GM18519 (cell line): Measurements from ENCODE around the gene MGAT5.

Experiments
- ATAC-seq: cut with Tn5 transposase; IDR thresholded peaks from one replicate; pipeline ENCODE4 v1.9.1; 2021; ENCODE audit warnings: mild to moderate bottlenecking, moderate library complexity; ENCODE audit not compliant: unreplicated experiment, low FRiP score

MGAT5 gene

DNA sequence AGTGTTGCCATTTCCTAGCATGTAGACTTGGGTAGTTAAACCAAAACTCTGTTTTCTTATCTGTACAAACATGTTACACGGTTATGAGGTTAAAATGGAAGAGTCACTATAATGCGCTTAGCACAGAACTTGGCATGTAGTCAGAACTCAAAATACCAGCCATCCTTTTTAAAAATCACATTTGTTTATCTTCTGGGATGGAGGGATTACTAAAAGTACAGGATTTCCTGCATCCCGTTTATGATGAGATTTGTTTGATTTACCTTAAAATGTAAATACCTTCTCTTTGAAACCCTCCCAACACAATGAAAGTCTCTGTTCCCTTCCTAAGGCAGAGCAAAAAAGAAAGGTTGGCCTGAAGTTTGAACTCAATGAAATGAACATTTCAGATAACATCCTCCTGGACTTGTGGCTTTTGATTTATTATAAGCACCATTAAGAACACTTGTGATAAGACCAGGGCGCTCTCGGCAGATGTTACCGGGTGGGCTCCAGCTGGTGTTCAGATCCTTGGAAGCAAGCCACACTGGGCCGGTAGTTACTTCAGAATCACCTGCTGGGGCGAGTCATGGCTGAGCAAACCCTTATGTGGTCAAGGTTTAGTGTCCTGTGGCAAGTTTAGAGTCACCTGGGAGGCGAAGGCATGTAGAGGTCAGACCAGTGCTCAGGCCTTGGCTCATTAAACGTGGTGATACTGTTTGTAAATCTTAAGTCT is 105.7 kb downstream of the MGAT5 start:
- ATAC-seq = no peak

DNA sequence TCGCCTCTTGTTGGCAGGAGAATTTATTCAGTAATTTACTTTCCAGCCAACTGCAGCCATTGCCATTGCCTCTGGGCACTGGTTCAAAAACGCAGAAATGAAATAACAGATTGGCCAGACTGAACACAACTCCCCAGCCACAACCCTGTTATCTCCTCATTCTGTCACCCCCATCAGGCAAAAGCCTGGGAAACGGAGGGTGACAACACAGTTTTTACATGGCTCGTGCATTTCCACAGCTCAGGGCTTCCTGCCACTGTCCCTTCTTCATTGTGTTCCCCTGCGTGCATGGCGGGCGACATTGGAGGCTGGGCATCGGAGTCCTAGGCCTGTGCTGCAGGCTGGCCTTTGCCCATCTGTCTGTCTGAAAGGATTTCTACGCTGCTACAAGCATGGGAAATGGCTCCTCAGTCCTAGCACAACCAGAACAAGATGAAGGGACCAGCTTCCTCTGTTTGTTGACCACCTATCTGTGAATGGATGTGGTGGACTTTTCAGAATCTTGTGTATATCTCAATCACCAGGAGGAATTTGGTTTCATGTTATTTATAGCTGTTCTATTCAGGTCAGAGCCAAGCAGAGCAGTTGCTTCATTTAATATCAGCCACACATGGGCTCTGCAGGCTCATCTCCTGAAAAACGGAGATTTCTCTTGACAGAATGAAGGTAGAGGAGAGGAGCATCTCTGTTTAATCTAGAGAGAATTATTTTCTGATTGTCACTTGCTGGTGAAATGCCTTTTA is 107.0 kb downstream of the MGAT5 start:
- no peak for ATAC-seq

DNA sequence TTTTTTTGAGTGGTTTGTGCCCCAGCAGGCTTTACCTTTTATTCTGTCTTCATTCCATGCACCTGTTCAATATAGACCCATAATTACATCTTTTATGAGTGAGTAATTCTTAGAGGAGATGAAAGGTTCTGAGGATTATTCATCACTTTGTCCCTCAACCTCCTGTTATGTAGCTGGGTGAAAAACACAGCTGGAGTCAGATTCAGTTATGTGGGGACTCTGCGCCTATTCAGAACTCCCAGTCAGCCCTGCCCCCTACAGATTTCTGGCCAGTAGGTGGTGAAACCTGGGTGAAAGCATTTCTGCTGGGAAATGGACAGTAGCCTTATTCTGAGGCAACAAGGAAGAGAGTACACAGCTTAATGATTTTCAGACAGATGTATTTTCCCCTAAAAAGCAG is 107.8 kb downstream of the MGAT5 start:
- no peak for ATAC-seq

DNA sequence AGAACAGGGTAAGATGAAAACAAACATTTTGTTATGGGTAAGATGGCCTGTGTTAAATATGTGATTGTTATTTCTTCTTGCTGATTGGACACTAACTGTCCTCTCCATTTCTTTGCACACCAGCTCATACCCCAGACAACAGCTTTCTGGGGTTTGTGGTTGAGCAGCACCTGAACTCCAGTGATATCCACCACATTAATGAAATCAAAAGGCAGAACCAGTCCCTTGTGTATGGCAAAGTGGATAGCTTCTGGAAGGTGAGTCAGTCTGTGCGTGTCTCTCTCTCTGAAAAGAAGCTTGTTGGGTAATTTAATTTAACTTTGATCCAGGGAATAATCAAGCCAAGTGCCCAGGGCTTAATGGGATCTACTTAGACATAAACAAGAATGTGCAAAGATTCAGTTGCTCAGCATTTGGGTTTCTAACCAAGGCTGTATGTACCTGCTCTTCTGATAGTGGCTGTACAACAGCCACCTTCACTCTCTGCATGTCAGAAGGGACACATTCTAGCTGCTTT is 108.3 kb downstream of the MGAT5 start:
- no peak for ATAC-seq

DNA sequence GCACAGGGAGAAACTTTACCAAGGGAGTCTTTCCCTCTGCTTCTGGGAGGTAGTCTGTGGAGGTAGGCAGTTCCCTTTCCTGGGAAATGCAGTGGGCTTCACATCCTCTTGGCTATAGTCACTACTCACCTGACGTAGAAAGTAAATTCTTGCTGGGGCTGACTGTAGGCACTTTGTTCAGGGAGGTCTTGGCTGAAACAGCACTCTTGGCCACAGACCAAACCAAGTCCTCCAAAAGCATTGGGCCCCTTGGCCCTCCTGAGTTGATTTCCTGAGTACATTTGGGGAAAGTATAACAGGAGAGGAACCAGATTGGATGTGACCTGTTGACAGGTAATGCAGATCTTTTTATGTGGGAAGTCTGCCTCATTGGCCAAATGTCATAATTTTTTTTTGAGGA is 108.9 kb downstream of the MGAT5 start:
- no peak for ATAC-seq

DNA sequence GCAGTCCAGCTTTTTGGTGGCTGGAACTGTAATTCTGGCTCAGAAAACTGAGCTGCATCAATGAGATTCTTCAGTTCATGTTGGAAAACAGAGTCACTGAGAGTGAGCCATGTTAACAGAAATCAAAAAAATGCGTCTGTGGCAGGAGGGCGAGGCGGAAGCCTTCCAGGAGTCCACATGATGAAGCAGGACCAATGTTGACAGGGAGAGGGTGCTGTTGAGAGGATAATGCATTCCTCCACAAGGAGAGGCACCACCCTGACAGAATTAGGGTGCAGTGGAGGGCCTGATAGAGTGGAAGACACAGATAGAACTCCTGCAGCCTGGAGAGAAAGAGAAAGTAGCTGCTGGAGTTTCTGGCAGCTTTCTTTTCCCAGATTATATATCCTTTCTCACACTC is 111.5 kb downstream of the MGAT5 start:
- no peak for ATAC-seq

DNA sequence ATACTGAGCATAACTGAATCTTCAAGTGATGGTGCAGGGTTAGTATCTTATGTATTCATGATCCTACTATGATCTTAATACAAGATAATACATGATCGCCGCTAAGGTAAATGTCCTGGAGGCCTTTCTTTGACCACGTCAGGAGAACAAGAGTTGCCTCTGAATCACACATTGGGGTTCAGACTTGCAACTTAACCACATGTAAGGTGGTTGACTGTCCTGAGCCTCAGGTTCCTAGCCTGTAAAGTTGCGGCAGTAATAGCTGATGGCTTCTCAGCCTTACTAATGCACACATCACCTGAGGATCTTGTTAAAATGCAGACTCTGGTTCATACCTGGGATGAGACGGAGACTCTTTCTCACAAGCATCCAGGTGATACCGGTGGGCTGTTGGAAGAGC is 112.5 kb downstream of the MGAT5 start:
- ATAC-seq = no peak

DNA sequence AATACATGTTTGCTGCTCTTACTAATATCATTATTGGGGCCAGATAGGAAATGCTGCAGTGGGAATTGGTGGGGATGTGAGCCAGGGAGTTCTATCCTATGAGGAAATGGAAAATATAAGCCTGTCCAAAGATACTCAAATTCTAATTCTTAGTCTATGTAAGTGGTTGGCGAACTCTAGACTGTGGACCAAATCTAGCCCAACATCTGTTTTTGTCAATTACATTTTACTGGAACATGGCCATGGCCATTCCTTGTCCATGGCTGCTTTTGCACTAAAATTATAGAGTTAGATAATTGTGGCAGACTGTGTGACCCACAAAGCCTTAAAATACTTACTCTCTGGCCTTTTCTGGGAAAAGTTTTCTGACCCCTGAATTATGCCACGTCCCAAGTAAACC is 113.3 kb downstream of the MGAT5 start:
- ATAC-seq = no peak

DNA sequence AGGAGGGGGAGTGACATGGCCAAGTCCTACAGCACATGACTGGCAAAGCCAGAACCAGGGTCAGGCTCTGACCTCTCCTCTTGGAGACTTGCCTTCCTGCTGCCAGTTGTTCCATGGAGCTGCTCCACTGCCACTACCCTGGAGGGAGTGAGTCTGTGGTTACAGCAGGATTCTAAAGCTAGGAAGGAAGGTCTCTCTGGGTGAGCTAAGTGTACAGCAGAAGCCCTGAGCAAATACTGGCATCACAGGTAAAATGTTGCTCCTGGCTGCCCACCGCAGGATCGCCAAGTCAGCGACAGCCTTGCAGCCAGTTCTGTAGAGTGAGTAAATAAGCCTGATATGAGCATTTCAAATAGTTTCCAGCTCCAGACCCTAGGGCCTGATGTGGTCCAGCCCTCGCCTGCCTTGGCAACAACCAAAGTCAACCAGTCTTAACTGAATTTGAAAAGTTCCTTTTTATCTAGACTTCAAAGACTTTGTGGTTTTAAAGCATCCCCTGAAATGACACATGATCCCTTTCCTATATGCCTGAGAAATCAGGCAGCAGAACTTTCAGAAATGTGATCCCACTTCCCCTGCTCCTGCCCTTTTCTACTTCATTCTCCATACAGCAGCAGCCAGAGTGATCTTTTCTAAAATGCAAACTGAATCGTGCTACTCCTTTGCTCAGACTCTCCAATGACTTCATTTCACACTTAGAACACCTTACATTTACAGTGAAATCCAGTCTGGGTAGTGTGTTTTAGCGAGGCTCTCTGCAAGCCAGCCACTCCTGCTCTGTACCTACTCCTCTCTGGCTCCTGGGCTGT is 114.3 kb downstream of the MGAT5 start:
- ATAC-seq = no peak

DNA sequence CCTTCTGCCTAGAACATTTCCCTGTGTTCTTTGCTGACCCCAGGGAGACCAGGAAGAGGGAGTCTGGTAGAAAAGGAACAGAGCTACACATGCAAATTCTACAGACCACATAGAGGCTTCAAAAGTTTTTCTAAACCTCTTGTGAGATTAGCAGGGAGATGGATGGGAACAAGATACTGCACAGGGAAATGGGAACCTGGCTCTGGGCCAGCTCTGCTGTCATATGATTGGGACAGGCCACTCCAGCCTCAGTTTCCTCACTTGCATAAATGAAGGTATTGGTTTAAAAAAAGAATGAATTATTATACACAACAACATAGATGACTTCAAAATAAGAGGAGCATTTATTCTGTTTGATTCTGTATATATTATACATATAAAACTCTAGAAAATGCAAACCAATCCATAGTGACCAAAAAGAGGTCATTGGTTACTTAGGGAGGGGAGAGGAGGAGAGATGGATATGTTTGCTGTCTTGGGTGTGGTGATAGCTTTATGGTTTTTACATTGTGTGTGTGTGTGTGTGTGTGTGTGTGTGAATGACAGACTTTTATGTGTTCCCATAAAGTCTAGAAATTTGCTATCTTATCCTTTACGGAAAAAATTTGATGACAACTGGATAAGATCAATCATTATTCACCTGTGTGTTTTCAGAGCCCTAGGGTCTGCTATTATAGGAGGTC is 115.5 kb downstream of the MGAT5 start:
- no peak for ATAC-seq

DNA sequence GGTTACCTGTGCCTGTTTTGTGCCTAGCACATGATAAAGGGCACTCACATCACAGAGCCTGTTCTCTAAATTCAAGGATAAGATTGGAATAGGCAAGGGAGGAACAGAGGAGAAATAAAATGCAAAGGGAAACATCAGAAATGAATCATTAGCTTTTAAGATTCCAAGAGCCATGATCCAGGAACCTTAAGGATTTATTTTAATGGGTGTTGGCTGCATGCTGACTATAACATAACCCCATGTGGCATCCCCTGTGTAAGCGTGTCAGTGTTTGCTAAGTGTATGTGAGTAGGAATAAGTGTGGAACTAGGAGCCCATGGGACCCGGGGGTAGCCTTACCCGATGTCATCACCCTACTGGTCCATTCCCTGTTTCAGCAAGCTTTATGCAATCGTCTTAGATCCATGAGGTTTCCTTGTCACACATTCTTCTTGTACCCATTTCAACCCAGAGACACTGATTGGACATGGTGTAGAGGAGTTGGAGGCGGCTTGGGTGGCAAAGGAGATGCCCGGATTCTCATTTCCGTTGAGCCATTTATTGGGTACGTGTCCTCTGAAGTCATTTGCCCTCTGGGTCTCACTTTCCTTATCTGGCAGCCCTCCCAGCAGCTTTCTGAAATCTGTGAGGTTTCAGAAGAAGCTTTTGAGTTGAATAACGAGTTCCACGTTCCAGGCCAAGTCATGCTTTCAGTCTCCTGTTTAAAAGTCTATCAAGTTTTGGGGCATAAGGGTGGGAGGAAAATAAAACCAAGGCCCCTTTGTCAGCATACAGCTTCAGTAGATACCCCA is 117.0 kb downstream of the MGAT5 start:
- ATAC-seq = no peak

DNA sequence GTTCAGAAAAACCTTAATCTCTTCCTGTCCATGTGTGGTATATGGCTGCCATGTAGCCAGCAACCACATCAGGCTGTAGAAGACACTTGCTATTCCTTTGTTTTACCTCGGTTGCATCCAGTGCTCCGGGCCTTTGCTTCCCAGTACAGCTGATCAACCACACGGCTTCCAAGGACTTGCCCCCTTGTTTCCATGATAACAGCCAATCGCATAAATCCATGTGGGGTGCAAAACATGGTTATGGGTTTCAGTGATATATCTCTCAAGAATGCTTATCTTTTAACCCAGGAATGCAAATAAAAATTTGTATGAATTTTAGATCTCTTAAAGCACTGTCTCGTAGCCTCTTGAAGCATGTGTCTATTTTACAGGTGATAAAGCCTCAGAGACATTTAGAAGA is 118.3 kb downstream of the MGAT5 start:
- no peak for ATAC-seq

DNA sequence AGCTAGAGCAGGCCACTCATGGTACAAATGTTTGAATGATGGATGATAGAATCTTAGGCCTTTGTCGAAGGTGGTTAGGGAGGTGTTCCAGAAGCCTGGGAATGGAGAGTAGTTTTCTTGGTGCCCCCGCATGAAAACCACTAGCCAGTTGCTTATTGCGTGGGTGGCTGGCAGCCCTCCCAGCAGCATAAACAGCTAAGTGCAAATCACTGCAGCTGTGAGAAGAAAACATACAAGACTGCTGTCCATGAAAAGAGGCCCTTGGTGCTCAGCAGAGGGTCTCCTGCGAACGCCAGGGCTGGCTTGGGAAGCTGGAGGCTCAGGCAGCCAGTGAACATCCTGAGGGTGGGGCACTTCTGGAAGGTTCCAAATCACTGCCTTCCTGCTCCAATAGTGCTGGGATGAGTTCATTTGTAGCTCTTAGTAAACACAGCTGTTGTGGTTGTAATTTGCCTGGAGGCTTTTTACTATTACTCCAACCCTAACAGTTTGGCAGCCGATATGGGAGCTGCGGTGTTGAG is 118.8 kb downstream of the MGAT5 start:
- no peak for ATAC-seq

DNA sequence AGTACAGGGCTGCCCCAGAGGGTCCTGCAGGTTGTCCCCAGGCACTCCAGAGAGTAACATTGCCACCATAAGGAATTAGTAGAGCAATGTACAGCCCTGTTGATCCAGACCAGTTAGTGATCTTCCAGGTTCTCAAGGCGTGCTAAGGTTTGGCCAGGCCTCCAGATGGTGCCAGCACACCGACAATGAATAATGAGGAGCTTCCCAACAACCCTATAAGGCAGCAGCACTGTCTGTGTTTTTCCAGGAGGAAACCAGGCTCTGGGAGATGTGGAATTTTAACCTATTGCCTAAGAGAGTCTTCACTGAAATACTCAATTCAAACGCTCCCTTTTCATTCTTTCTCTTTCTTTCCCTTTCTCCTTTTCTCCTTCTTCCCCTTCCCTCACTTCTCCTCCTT is 122.1 kb downstream of the MGAT5 start:
- ATAC-seq = no peak

DNA sequence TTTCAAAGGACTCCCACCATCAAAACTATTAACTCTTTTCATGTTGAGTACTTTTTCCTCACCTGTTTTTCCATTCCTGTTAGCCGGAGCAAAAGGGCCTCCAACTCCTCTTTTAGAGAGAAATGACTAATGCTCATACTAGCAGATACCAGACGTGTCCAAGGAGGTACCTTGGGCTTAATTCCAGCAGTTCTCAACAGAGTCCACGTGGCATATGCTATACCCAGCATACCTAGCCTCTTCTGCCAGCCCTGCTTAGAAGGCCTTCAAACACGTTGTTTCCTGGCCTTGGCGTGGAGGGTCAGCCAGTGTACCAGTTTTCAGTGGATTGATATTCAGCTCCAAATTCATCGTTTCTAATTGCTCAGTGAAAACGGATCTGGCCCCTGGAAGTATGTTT is 123.9 kb downstream of the MGAT5 start:
- no peak for ATAC-seq

DNA sequence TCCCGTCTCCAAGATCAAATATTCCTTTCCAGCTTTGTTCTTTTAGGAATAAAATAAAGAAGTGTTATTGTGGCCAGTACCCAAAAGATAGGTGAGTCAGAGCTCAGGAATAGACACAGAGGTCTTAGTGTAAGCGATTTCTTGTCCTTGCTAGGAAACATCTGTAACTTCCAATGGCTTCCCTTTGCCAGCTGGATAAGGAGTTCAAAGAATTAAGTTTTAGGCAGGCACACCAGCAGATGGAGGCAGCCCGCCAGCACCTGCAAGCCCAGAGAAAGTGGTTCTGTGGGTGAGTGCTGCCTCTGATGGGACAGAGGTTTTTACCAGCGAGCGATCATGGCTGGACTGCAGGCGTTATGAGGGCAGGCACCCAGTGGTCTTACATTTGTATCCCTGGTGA is 125.4 kb downstream of the MGAT5 start:
- no peak for ATAC-seq

DNA sequence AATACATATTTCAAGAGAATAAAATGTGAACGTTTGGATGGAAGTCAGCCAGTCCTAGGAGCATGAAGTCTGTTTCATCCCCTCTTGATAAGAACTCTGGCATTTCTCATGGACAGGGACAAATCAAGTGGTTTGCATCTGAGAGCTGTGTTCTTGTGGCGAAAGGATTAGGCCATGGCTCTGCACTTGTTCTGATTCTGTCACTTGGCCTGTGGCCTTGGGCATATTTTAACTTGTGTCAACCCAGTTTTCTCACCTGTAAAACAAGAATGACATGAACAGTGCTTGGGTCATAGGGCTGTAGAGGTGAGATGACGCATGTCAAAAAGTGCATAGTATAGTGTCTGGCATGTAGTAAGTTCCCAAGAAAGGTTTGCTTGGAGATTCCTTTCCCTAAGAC is 125.8 kb downstream of the MGAT5 start:
- no peak for ATAC-seq

DNA sequence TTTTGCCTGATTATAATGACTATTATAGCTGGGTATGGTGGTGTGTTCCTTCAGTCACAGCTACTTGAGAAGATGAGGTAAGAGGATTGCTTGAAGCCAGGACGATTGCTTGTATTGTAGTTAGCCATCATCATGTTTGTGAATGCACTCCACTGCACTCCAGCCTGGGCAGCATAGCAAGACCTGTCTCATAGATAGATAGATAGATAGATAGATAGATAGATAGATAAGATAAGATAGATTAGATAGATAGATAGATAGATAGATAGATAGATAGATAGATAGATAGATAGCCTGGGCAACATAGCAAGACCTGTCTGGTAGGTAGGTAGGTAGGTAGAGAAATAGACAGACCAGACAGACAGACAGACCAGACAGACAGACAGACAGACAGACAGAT is 127.3 kb downstream of the MGAT5 start:
- no peak for ATAC-seq

DNA sequence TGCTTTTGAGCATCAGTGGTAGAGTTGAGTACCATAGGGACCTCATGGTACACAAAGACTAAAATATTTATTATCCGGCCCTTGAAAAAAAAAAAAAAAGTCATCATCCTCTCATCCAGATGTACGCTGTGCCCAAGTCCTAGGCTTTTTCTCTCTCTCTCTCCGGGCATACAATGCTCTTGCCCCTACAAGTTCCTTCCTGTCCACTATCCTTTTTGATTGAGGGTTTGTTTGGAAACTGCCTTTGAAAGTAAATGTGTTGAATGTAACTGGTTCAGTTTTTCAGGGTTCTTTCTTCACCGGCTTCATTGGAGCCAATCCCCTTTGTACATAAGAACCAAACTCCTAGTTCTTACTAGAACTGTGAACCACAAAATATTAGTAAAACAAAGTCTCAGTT is 130.3 kb downstream of the MGAT5 start:
- no peak for ATAC-seq

DNA sequence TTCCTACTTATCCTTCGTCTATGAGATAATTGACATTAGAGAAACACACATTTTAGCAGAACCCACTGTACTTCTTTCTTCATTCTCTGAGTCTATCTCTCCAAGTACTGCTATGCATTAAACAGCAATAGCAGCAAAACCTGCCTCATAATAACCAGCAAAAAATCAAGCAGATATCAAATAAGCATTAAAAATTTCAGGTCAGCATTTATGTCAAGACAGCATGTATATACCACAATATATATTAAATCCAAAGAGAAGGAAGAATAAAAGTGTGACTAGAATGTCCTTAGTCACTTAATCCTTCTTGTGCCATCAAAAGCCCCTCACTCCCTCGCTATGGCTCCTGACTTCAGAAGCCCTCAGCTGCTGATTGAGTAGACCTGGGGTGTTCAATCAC is 131.3 kb downstream of the MGAT5 start:
- no peak for ATAC-seq
